Kidney epithelial cell (primary cell): Measurements from ENCODE around the gene C22orf15. TPM values are rescaled to one million over a fixed set of nuclear protein-coding genes. Genes with fewer than 3 reads are reported as not detected.

ENCODE experiments used
- DNase-seq: peaks from one replicate; pipeline ENCODE4 v3.0.0-alpha.2; 2010; ENCODE audit warnings: low read depth
- H3K27me3 ChIP-seq: 2 replicates; pipeline ENCODE4 v1.6.0; 2011; ENCODE audit warnings: low read length; ENCODE audit not compliant: control insufficient read depth, insufficient read depth
- H3K36me3 ChIP-seq: 2 replicates; pipeline ENCODE4 v1.5.1; 2011; ENCODE audit warnings: low read length; ENCODE audit not compliant: control insufficient read depth, insufficient read depth
- H3K4me3 ChIP-seq: 2 replicates; pipeline ENCODE4 v1.5.1; 2011; ENCODE audit warnings: low read depth, mild to moderate bottlenecking, control low read depth, low read length
- CTCF ChIP-seq: IDR thresholded peaks from 2 replicates; pipeline ENCODE4 v1.5.1; 2011; ENCODE audit warnings: mild to moderate bottlenecking, moderate library complexity, low read length, control low read depth, inconsistent platforms; ENCODE audit not compliant: insufficient read depth, poor library complexity, severe bottlenecking
- total RNA-seq: library from RNA; depleted of rRNA; stranded (reverse); fragments of >200 nt; gene quantifications from 2 replicates; pipeline ENCODE4 v1.2.3, GENCODE V29; 2015

C22orf15 gene
- total RNA-seq, 1 donor from 2014 or later, result not detected

GRCh38 chr22:23790819-23791737 is 28.3 kb downstream of the C22orf15 start:
- TF ChIP-seq CTCF, result no peak

GRCh38 chr22:23791738-23792645 is 29.2 kb downstream of the C22orf15 start:
- no peak for DNase-seq
- Histone ChIP-seq H3K27me3 (no peaks in the 10 kb centered on the region), H3K36me3 (peaks cover 5% of the 10 kb centered on the region), H3K4me3 (no peak overlapping the region)
- no peak for TF ChIP-seq CTCF

More at GRCh38 chr22:23790819-23791737, 28.3 kb downstream of the C22orf15 start:
- no peak overlapping the region for H3K4me3 ChIP-seq
- H3K36me3 ChIP-seq, result peaks cover 4% of the 10 kb centered on the region
- no peaks in the 10 kb centered on the region for H3K27me3 ChIP-seq
- DNase-seq, result no peak

GRCh38 chr22:23793326-23793725 is 30.5 kb downstream of the C22orf15 start:
- no peak for DNase-seq
- TF ChIP-seq CTCF, result no peak
- H3K27me3 ChIP-seq, result no peaks in the 10 kb centered on the region
- no peak overlapping the region for H3K4me3 ChIP-seq
- H3K36me3 ChIP-seq, result peaks cover 5% of the 10 kb centered on the region

GRCh38 chr22:23796461-23796860 is 33.7 kb downstream of the C22orf15 start:
- DNase-seq, result no peak

More at GRCh38 chr22:23796461-23796860, 33.7 kb downstream of the C22orf15 start:
- no peak overlapping the region for H3K4me3 ChIP-seq
- no peak for TF ChIP-seq CTCF
- H3K36me3 ChIP-seq, result peaks cover 5% of the 10 kb centered on the region
- no peaks in the 10 kb centered on the region for H3K27me3 ChIP-seq
